SK-N-MC (cell line): Measurements from ENCODE around the gene PGM2L1.

Experiments used
- EZH2 ChIP-seq: fragments of 200-600 bp; sonication (generic); IDR thresholded peaks from one replicate; pipeline ENCODE4 v1.6.1; 2017; ENCODE audit warnings: antibody characterized with exemption
- FOXP2 ChIP-seq: optimal IDR thresholded peaks from 2 replicates; pipeline ENCODE3; 2011; ENCODE audit warnings: mild to moderate bottlenecking, moderate library complexity; ENCODE audit not compliant: insufficient read depth; ENCODE audit errors: extremely low read length, control extremely low read depth
- POLR2AphosphoS5 ChIP-seq: IDR thresholded peaks from 2 replicates; pipeline ENCODE4 v1.6.1; 2012; ENCODE audit warnings: mild to moderate bottlenecking, low read depth, low read length, borderline replicate concordance

GRCh38 chr11:74282914-74283371 is 115.3 kb downstream of the PGM2L1 start:
- no peak for TF ChIP-seq POLR2AphosphoS5
- no peak for TF ChIP-seq EZH2
- no peak for TF ChIP-seq FOXP2
